Thymus (tissue), 11 donors: Measurements from ENCODE around the gene ALLC. TPM values are rescaled to one million over a fixed set of nuclear protein-coding genes. Genes with fewer than 3 reads are reported as not detected.
A peak's percentile ranks its signal among the peaks of the same experiment; 100 is the strongest.
"Not testable (repeated sequence)": the region's sequence is repeated elsewhere in the genome, so short reads cannot be mapped to it uniquely, and the experiment has no call there.

Experiments
- DNase-seq, 9 donors: peaks; one replicate each; pipeline ENCODE4 v3.0.0-alpha.2; 2013; ENCODE audit warnings: low spot score in 9 of 9, low read depth in 6 of 9, missing footprints in 1 of 9
- H3K27ac ChIP-seq, 2 donors: one replicate each; pipeline ENCODE4 v1.5.1; 2013; ENCODE audit warnings: control low read depth in 1 of 2, low read depth in 1 of 2, low read length in 1 of 2, mild to moderate bottlenecking in 1 of 2, moderate library complexity in 1 of 2
- H3K27me3 ChIP-seq, 2 donors: one replicate each; pipeline ENCODE4 v1.5.1; 2013; ENCODE audit warnings: low read length in 1 of 2; ENCODE audit not compliant: control insufficient read depth in 2 of 2, insufficient read depth in 1 of 2
- H3K36me3 ChIP-seq, 2 donors: one replicate each; pipeline ENCODE4 v1.5.1; 2013; ENCODE audit warnings: low read length in 1 of 2, mild to moderate bottlenecking in 1 of 2, moderate library complexity in 1 of 2; ENCODE audit not compliant: control insufficient read depth in 2 of 2, insufficient read depth in 2 of 2
- H3K4me1 ChIP-seq, 2 donors: one replicate each; pipeline ENCODE4 v1.5.1; 2013; ENCODE audit warnings: low read length in 2 of 2; ENCODE audit not compliant: control insufficient read depth in 2 of 2, insufficient read depth in 2 of 2
- H3K4me3 ChIP-seq, 2 donors: one replicate each; pipeline ENCODE4 v1.5.1; 2013; ENCODE audit warnings: low read length in 2 of 2, control low read depth in 1 of 2, mild to moderate bottlenecking in 1 of 2
- H3K9me3 ChIP-seq, 2 donors: one replicate each; pipeline ENCODE4 v1.5.1; 2013; ENCODE audit warnings: low read length in 1 of 2, mild to moderate bottlenecking in 1 of 2; ENCODE audit not compliant: control insufficient read depth in 2 of 2, insufficient read depth in 1 of 2
- WGBS: extraction: QIAGEN DNeasy Blood & Tissue Kit; methylation state at CpG from one replicate; pipeline ENCODE4 v1.1.7; 2013; 5-methylcytosine and 5-hydroxymethylcytosine counted together
- polyA plus RNA-seq: library from polyadenylated mRNA; stranded (reverse); fragments of 200-250 nt; gene quantifications from one replicate; pipeline ENCODE4 v1.2.3, GENCODE V29; 2013
- total RNA-seq: library from RNA; stranded (reverse); fragments of 120-200 nt; gene quantifications from one replicate; pipeline ENCODE4 v1.2.4, GENCODE V29; 2013
- donor health status: healthy.

The ALLC gene
- total and polyA plus RNA-seq, 2 donors: 0.05 to 0.87 TPM

DNA sequence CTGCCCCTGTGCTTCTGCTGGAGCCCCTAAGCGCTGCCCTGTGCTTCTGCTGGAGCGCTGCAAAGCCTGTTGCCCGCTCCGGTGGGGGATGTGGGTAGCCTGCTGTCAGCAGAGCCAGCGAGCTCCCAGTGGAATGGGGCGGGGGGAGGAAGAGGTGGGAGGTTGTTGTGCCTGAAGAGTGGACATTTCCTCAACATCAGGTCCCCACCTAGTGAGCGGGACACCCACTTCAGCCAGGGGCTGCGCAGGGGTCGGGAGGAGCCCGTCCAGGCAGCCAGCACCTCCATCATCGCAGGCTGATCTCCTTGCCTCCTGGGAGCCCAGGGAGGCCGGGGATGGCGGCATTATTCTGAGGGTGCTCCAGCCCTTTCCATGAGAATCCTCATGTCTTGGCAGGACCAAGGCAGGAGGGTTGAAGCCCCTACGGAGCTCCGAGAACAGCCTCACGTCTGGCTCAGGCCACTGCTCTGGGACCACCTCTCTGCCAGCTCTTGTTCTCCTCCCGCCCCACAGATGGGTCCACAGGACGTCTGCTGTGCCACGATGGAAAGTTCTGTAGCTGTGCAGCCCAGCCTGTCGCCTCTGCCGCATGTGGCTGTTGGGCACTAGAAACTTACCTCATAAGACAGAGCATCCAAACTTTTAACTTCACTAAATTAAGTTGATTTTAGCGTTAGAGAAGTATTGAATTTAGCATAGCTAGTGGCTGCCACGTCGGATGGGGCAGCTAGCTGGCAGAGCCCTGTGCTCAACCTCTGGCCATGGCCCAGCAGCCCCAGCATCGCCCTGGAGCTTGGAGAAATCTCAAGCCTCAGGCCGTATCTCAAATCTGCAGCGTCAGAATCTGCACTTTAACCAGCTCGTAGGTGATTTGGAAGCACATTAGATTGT is 1.9 kb upstream of the ALLC start:
- H3K9me3 ChIP-seq: peaks cover 2 to 12% of the 10 kb centered on the region in 2 donors
- no peak overlapping the region for H3K4me3 ChIP-seq
- no peaks in the 10 kb centered on the region for H3K27me3 ChIP-seq
- peaks cover 7 to 61% of the 10 kb centered on the region in 2 donors for H3K4me1 ChIP-seq
- 93% methylated on average over 28 of the region's 28 CpGs for WGBS
- DNase-seq: no peak
- no peak overlapping the region for H3K27ac ChIP-seq
- no peaks in the 10 kb centered on the region for H3K36me3 ChIP-seq

GRCh38 chr2:3656762-3657721 is 958 bp upstream of the ALLC start:
- DNase-seq: no peak
- peaks cover 2 to 12% of the 10 kb centered on the region in 2 donors for H3K9me3 ChIP-seq
- H3K4me3 ChIP-seq: no peak overlapping the region
- peaks cover 3 to 55% of the 10 kb centered on the region in 2 donors for H3K4me1 ChIP-seq
- H3K27me3 ChIP-seq: no peaks in the 10 kb centered on the region
- no peak overlapping the region for H3K27ac ChIP-seq
- no peaks in the 10 kb centered on the region for H3K36me3 ChIP-seq
- 89% methylated on average over 36 of the region's 36 CpGs for WGBS

- Histone ChIP-seq H3K9me3 (peaks cover 0 to 2% of the 10 kb centered on the region in 2 donors), H3K27ac (peak overlapping the region; percentile 6 to 36), H3K4me3 (no peak overlapping the region), H3K4me1 (peaks cover 0 to 41% of the 10 kb centered on the region in 2 donors), H3K27me3 (no peaks in the 10 kb centered on the region), H3K36me3 (no peaks in the 10 kb centered on the region)
- 87% methylated on average over 26 of the region's 26 CpGs for WGBS
- DNase-seq: peak in 1 of 9 donors; percentile 8
These were observed 1.7 kb downstream of the ALLC start for GRCh38 chr2:3659447-3660432.

GRCh38 chr2:3660640-3661039 is 2.6 kb downstream of the ALLC start:
- H3K4me1 ChIP-seq: peaks cover 0 to 39% of the 10 kb centered on the region in 2 donors
- H3K9me3 ChIP-seq, H3K27ac ChIP-seq, DNase-seq, H3K36me3 ChIP-seq, H3K27me3 ChIP-seq, H3K4me3 ChIP-seq: not testable (repeated sequence)
- 97% methylated on average over 7 of the region's 7 CpGs for WGBS

GRCh38 chr2:3661149-3661660 is 3.2 kb downstream of the ALLC start:
- Histone ChIP-seq H3K9me3 (no peaks in the 10 kb centered on the region), H3K27ac (no peak overlapping the region), H3K36me3 (no peaks in the 10 kb centered on the region), H3K4me1 (peaks cover 0 to 38% of the 10 kb centered on the region in 2 donors), H3K27me3 (no peaks in the 10 kb centered on the region), H3K4me3 (no peak overlapping the region)
- 97% methylated on average over 3 of the region's 3 CpGs for WGBS
- DNase-seq: no peak

GRCh38 chr2:3662239-3662638 is 4.2 kb downstream of the ALLC start:
- no peaks in the 10 kb centered on the region for H3K27me3 ChIP-seq
- 94% methylated on average over 6 of the region's 6 CpGs for WGBS
- H3K27ac ChIP-seq: no peak overlapping the region
- H3K36me3 ChIP-seq: no peaks in the 10 kb centered on the region
- DNase-seq: no peak
- H3K9me3 ChIP-seq: no peaks in the 10 kb centered on the region
- H3K4me3 ChIP-seq: no peak overlapping the region
- peaks cover 0 to 28% of the 10 kb centered on the region in 2 donors for H3K4me1 ChIP-seq

- 77% methylated on average over 3 of the region's 3 CpGs for WGBS
These were observed 6.1 kb downstream of the ALLC start for GRCh38 chr2:3664118-3664517.

GRCh38 chr2:3664925-3665324 is 6.9 kb downstream of the ALLC start:
- no peak overlapping the region for H3K27ac ChIP-seq
- DNase-seq: no peak
- H3K4me3 ChIP-seq: no peak overlapping the region
- WGBS: 96% methylated on average over 8 of the region's 8 CpGs
- H3K36me3 ChIP-seq: no peaks in the 10 kb centered on the region
- H3K9me3 ChIP-seq: no peaks in the 10 kb centered on the region
- no peaks in the 10 kb centered on the region for H3K27me3 ChIP-seq
- H3K4me1 ChIP-seq: peaks cover 0 to 9% of the 10 kb centered on the region in 2 donors

More at GRCh38 chr2:3664118-3664517, 6.1 kb downstream of the ALLC start:
- H3K9me3 ChIP-seq: no peaks in the 10 kb centered on the region
- H3K27ac ChIP-seq: no peak overlapping the region
- no peaks in the 10 kb centered on the region for H3K27me3 ChIP-seq
- peaks cover 0 to 17% of the 10 kb centered on the region in 2 donors for H3K4me1 ChIP-seq
- no peak overlapping the region for H3K4me3 ChIP-seq
- no peak for DNase-seq
- H3K36me3 ChIP-seq: no peaks in the 10 kb centered on the region
